NOMO-1 treated with dmso at 0.1 percent for 144 hours (cell line): ENCODE measurements around the gene CAPN7.

Experiments
- DNase-seq: peaks from one replicate; lab custom pipeline; 2025; ENCODE audit not compliant: unreplicated experiment; lab: John Stamatoyannopoulos, UW

Gene CAPN7

GRCh38 chr3:15294929-15295328, 88.9 kb downstream of the CAPN7 start:
- DNase-seq: peak; percentile 36

- DNase-seq: peak; percentile 85
These were observed 89.5 kb downstream of the CAPN7 start for GRCh38 chr3:15295506-15295905.

GRCh38 chr3:15297608-15298350, 91.7 kb downstream of the CAPN7 start:
- no peak for DNase-seq

GRCh38 chr3:15298504-15298903, 92.5 kb downstream of the CAPN7 start:
- DNase-seq: no peak

GRCh38 chr3:15299036-15299435, 93.0 kb downstream of the CAPN7 start:
- no peak for DNase-seq

GRCh38 chr3:15300323-15301078, 94.5 kb downstream of the CAPN7 start:
- no peak for DNase-seq

GRCh38 chr3:15301761-15302160, 95.7 kb downstream of the CAPN7 start:
- DNase-seq: no peak
